Naive thymus-derived CD8-positive, alpha-beta T cell (primary cell): ENCODE measurements around the gene RAPGEF5. TPM values are rescaled to one million over a fixed set of nuclear protein-coding genes. Genes with fewer than 3 reads are reported as not detected.

Source experiments
- ATAC-seq, 2 donors: fragments of 150-1000 bp; cut with Tn5 transposase in 1 of 2; sonication (Bioruptor Pico), chemical (Tn5 transposase) in 1 of 2; 1 replicate in 1 of 2; 2 replicates in 1 of 2; pipeline ENCODE4 v1.10.0; 2021; ENCODE audit warnings: mild to moderate bottlenecking in 2 of 2, moderate library complexity in 2 of 2
- POLR2A ChIA-PET: fragments of 350-600 bp; sonication (Branson Sonifier 250); formaldehyde crosslinking; loops from one replicate; lab custom pipeline; 2021; ENCODE audit warnings: antibody characterized with exemption; lab: Charles Lee
- DNase-seq, 10 donors: peaks; one replicate each; pipeline versions ENCODE4 v3.0.0 to v3.0.0-alpha.2; 2020 to 2022
- H3K27ac Mint-ChIP-seq, 10 donors: one replicate each; pipeline ENCODE4 v1.8.0; 2020 to 2022; ENCODE audit warnings: mild to moderate bottlenecking in 10 of 10, mixed read lengths in 10 of 10, moderate library complexity in 4 of 10, inconsistent platforms in 1 of 10
- H3K27me3 Mint-ChIP-seq, 5 donors: one replicate each; pipeline ENCODE4 v1.8.0; 2021 to 2022; ENCODE audit warnings: mixed read lengths in 5 of 5
- H3K36me3 Mint-ChIP-seq, 3 donors: one replicate each; pipeline ENCODE4 v1.8.0; 2020 to 2022; ENCODE audit warnings: mixed read lengths in 3 of 3, mild to moderate bottlenecking in 2 of 3, inconsistent platforms in 1 of 3
- H3K4me1 Mint-ChIP-seq, 4 donors: one replicate each; pipeline ENCODE4 v1.8.0; 2021 to 2022; ENCODE audit warnings: mixed read lengths in 4 of 4
- H3K4me3 Mint-ChIP-seq, 10 donors: one replicate each; pipeline ENCODE4 v1.8.0; 2020 to 2022; ENCODE audit warnings: mild to moderate bottlenecking in 10 of 10, mixed read lengths in 10 of 10, moderate library complexity in 6 of 10, inconsistent platforms in 1 of 10
- H3K9me3 Mint-ChIP-seq, 9 donors: one replicate each; pipeline ENCODE4 v1.8.0; 2020 to 2022; ENCODE audit warnings: mixed read lengths in 9 of 9, mild to moderate bottlenecking in 3 of 9, inconsistent platforms in 1 of 9, moderate library complexity in 1 of 9
- polyA plus RNA-seq, 3 donors: library from polyadenylated mRNA; unstranded; fragments of 300-500 nt; fragmentation: Illumina TruSeq; gene quantifications; one replicate each; pipeline ENCODE4 v1.2.3, GENCODE V29; 2021
- total RNA-seq, 8 experiments: library from RNA in 2 of 8; stranded (reverse) in 2 of 8; gene quantifications; one replicate each; pipeline ENCODE4 v1.2.3 and lab custom pipeline; 2021 to 2026

Gene RAPGEF5
- total and polyA plus RNA-seq, 5 experiments from 2014 or later = not detected

- ATAC-seq = no peak
- H3K27ac Mint-ChIP-seq = no peak overlapping the region
- H3K27me3 Mint-ChIP-seq = peaks cover 0 to 13% (median 0%) of the 10 kb centered on the region in 5 donors
- no peaks in the 10 kb centered on the region for H3K9me3 Mint-ChIP-seq
- H3K4me3 Mint-ChIP-seq = no peak overlapping the region
- no peaks in the 10 kb centered on the region for H3K36me3 Mint-ChIP-seq
- H3K4me1 Mint-ChIP-seq = peaks cover 0 to 14% (median under 1%) of the 10 kb centered on the region in 4 donors
- DNase-seq = no peak
- POLR2A ChIA-PET = no interaction called here
Observed at GRCh38 chr7:22151901-22152300, 205.1 kb downstream of the RAPGEF5 start.

DNA sequence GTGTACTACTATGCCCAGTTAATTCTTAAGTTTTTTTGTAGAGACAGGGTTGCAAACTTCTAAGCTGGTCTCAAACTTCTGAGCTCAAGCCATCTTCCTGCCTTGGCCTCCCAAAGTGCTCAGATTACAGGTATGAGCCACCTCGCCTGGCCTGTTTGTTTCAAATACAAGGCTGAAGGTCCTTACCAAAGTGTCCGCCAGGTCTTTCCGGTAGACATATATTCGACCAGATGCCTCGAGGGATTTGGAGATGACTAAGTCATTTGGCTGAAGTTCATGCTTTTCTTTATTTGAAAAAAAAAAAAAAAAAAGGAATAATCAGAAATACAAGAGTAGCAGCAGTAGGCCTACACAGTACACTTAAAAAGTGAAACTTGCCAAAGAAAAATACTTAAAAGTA, 206.7 kb downstream of the RAPGEF5 start:
- Mint-ChIP-seq H3K9me3 (no peaks in the 10 kb centered on the region), H3K4me3 (no peak overlapping the region), H3K27ac (no peak overlapping the region), H3K27me3 (peaks cover 0 to 6% (median 0%) of the 10 kb centered on the region in 5 donors), H3K36me3 (no peaks in the 10 kb centered on the region), H3K4me1 (peaks cover 0 to 18% (median under 1%) of the 10 kb centered on the region in 4 donors)
- ATAC-seq = no peak
- POLR2A ChIA-PET = no interaction called here
- DNase-seq = no peak

DNA sequence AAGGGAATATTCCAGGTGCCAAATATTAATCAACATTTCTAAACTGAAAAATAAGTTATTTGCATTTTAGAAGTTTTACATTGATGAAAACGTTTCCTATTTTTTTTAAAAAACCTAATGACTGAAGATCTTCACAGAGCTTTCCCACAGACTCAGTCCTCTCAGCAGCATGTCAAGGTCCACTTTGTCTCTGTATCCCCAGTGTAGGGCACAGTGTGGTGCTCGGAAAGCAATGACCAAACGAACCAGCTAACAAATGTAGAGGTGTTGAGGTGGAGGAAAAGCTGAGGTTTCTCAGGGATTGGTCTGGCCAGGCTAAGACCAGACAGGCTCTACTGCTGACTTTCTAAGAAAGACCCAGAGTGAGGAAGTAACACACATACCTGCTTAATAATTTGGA, 209.1 kb downstream of the RAPGEF5 start:
- no peak for DNase-seq
- Mint-ChIP-seq H3K27ac (no peak overlapping the region), H3K4me3 (peak overlapping the region in 1 of 10 donors; percentile 12), H3K36me3 (no peaks in the 10 kb centered on the region), H3K27me3 (peaks cover 0 to 12% (median 0%) of the 10 kb centered on the region in 5 donors), H3K4me1 (peaks cover 0 to 16% (median 0%) of the 10 kb centered on the region in 4 donors), H3K9me3 (no peaks in the 10 kb centered on the region)
- ATAC-seq = no peak
- POLR2A ChIA-PET = interaction anchor here (0.5 kb wide), 1 partner anchor 241 kb away, joined by 3 read pairs; no protein-coding TSS in a partner anchor

DNA sequence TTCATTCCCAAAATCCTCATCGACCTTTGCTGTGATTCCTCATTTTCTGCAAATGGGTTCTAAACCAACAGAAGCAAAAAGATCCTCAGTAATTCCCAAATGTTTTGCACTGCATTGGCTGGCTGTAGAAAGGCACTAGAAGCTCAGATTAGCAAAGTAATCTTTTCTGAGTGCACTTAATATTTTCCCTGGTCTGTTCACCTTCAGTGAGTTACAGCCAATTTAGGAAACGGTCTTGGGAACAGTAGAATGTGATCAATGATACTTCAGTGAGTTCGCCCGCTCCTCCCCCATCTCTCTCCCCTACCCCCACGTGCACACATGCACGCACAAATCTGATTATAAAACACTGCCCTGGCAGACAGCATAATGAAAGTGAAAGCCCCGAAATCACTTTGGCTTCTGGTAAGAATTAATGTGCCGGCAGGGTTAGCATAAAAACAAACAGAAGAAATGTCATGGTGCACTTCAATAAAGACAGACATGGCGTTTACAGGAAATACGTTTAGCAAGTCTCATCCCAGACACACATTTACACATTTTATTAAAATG, 209.9 kb downstream of the RAPGEF5 start:
- no peak for ATAC-seq
- peak overlapping the region in 4 of 10 donors; percentile 64 to 74 (median 70) for H3K4me3 Mint-ChIP-seq
- peak overlapping the region in 4 of 10 donors; percentile 26 to 62 (median 51) for H3K27ac Mint-ChIP-seq

DNA sequence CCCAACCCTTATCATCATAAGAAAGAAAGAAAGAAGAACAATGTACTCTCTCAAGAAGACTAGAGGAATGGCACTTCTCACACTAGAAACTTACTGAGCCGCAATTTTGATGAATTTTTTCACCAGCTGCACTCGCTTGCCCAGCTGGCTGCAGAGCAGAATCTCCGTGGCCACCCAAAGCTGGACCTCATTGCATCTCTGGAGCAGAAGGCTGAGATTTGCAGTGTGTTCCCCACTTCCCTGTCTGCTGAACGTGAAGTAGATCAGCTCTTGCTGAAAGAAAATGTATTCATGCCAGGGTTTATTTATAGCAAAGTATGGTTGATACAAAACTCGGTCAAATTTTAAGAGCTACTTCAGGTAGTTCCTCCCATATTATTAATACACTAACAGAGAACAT, 212.0 kb downstream of the RAPGEF5 start:
- ATAC-seq (no peak), DNase-seq (no peak)
- POLR2A ChIA-PET = no interaction called here
- H3K9me3 Mint-ChIP-seq = no peaks in the 10 kb centered on the region
- peaks cover 0 to 15% (median 0%) of the 10 kb centered on the region in 5 donors for H3K27me3 Mint-ChIP-seq
- H3K27ac Mint-ChIP-seq = no peak overlapping the region
- no peaks in the 10 kb centered on the region for H3K36me3 Mint-ChIP-seq
- peaks cover 0 to 16% (median 0%) of the 10 kb centered on the region in 4 donors for H3K4me1 Mint-ChIP-seq
- H3K4me3 Mint-ChIP-seq = no peak overlapping the region

More for the DNA sequence above, 209.9 kb downstream of the RAPGEF5 start:
- H3K9me3 Mint-ChIP-seq = no peaks in the 10 kb centered on the region
- peaks cover 0 to 16% (median 0%) of the 10 kb centered on the region in 4 donors for H3K4me1 Mint-ChIP-seq
- POLR2A ChIA-PET = no interaction called here
- no peaks in the 10 kb centered on the region for H3K36me3 Mint-ChIP-seq
- H3K27me3 Mint-ChIP-seq = peaks cover 0 to 12% (median 0%) of the 10 kb centered on the region in 5 donors
- DNase-seq = peak in 2 of 10 donors; percentile 5 to 16

DNA sequence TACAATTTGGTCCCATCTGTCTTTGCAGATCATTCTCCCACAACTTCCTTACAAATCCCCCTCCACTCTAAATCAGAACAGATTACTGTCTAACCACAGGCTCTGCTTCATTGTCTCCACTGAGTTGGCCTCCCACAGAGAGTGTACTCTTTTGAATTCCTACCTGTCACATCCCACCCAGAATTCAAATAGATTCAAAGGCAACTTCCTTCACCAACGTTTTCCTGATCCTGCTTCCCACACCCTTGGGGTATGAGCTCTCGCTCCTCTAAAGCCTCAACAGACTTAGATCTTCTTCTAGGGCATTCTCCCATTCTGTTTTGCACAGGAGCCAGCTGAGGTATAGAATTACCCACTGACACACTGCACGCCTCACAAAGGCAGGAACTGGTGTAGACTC, 213.5 kb downstream of the RAPGEF5 start:
- H3K4me1 Mint-ChIP-seq = peaks cover 0 to 16% (median 0%) of the 10 kb centered on the region in 4 donors
- no peak for ATAC-seq
- peaks cover 0 to 18% (median 0%) of the 10 kb centered on the region in 5 donors for H3K27me3 Mint-ChIP-seq
- no peak overlapping the region for H3K4me3 Mint-ChIP-seq
- no peaks in the 10 kb centered on the region for H3K9me3 Mint-ChIP-seq
- POLR2A ChIA-PET = no interaction called here
- no peak for DNase-seq
- no peak overlapping the region for H3K27ac Mint-ChIP-seq
- no peaks in the 10 kb centered on the region for H3K36me3 Mint-ChIP-seq

DNA sequence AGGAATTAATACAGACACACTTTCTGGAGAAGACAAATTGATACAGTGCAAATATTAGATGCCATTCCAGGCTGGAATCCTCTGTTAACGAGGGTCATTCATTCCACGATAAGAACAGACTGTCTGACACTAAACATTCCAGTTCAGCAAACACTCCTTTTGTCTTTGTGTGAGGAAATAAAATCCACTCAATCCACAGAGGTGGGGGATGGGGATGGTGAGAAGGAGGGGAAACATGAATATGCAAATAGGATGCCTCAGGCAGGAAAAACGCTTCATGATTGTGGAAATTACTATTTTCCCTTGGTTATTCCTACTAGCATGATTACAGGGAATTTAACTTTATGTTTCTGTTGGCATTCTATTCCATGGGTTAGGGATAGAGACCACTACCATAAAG, 214.4 kb downstream of the RAPGEF5 start:
- DNase-seq = no peak
- POLR2A ChIA-PET = no interaction called here
- peaks cover 0 to 9% (median 0%) of the 10 kb centered on the region in 4 donors for H3K4me1 Mint-ChIP-seq
- H3K9me3 Mint-ChIP-seq = no peaks in the 10 kb centered on the region
- H3K36me3 Mint-ChIP-seq = no peaks in the 10 kb centered on the region
- H3K27ac Mint-ChIP-seq = no peak overlapping the region
- no peak for ATAC-seq
- H3K4me3 Mint-ChIP-seq = no peak overlapping the region
- H3K27me3 Mint-ChIP-seq = peaks cover 0 to 18% (median 0%) of the 10 kb centered on the region in 5 donors

- no peak overlapping the region for H3K4me3 Mint-ChIP-seq
- ATAC-seq (no peak), DNase-seq (no peak)
- POLR2A ChIA-PET = no interaction called here
- no peak overlapping the region for H3K27ac Mint-ChIP-seq
- no peaks in the 10 kb centered on the region for H3K4me1 Mint-ChIP-seq
- no peaks in the 10 kb centered on the region for H3K36me3 Mint-ChIP-seq
- peaks cover 0 to 12% (median 0%) of the 10 kb centered on the region in 5 donors for H3K27me3 Mint-ChIP-seq
- H3K9me3 Mint-ChIP-seq = no peaks in the 10 kb centered on the region
Observed at GRCh38 chr7:22141355-22141754, 215.6 kb downstream of the RAPGEF5 start.

GRCh38 chr7:22140578-22140977, 216.4 kb downstream of the RAPGEF5 start:
- no peak overlapping the region for H3K27ac Mint-ChIP-seq
- ATAC-seq = no peak
- no peak for DNase-seq
- H3K9me3 Mint-ChIP-seq = no peaks in the 10 kb centered on the region
- H3K4me1 Mint-ChIP-seq = no peaks in the 10 kb centered on the region
- no peak overlapping the region for H3K4me3 Mint-ChIP-seq
- peaks cover 0 to 12% (median 0%) of the 10 kb centered on the region in 5 donors for H3K27me3 Mint-ChIP-seq
- no peaks in the 10 kb centered on the region for H3K36me3 Mint-ChIP-seq
- POLR2A ChIA-PET = no interaction called here

GRCh38 chr7:22138886-22139285, 218.1 kb downstream of the RAPGEF5 start:
- H3K36me3 Mint-ChIP-seq = no peaks in the 10 kb centered on the region
- no peaks in the 10 kb centered on the region for H3K9me3 Mint-ChIP-seq
- ATAC-seq (no peak), DNase-seq (no peak)
- peaks cover 0 to 12% (median 0%) of the 10 kb centered on the region in 5 donors for H3K27me3 Mint-ChIP-seq
- H3K27ac Mint-ChIP-seq = no peak overlapping the region
- no peaks in the 10 kb centered on the region for H3K4me1 Mint-ChIP-seq
- no peak overlapping the region for H3K4me3 Mint-ChIP-seq
- POLR2A ChIA-PET = no interaction called here

GRCh38 chr7:22138106-22138505, 218.8 kb downstream of the RAPGEF5 start:
- POLR2A ChIA-PET = no interaction called here
- Mint-ChIP-seq H3K27me3 (peaks cover 0 to 6% (median 0%) of the 10 kb centered on the region in 5 donors), H3K4me3 (no peak overlapping the region), H3K36me3 (no peaks in the 10 kb centered on the region), H3K9me3 (no peaks in the 10 kb centered on the region), H3K4me1 (no peaks in the 10 kb centered on the region), H3K27ac (no peak overlapping the region)
- ATAC-seq = no peak
- no peak for DNase-seq

GRCh38 chr7:22137466-22137865, 219.5 kb downstream of the RAPGEF5 start:
- Mint-ChIP-seq H3K4me1 (no peaks in the 10 kb centered on the region), H3K36me3 (no peaks in the 10 kb centered on the region), H3K27me3 (peaks cover 0 to 6% (median 0%) of the 10 kb centered on the region in 5 donors), H3K4me3 (no peak overlapping the region), H3K9me3 (no peaks in the 10 kb centered on the region), H3K27ac (no peak overlapping the region)
- no peak for ATAC-seq
- no peak for DNase-seq
- POLR2A ChIA-PET = no interaction called here

DNA sequence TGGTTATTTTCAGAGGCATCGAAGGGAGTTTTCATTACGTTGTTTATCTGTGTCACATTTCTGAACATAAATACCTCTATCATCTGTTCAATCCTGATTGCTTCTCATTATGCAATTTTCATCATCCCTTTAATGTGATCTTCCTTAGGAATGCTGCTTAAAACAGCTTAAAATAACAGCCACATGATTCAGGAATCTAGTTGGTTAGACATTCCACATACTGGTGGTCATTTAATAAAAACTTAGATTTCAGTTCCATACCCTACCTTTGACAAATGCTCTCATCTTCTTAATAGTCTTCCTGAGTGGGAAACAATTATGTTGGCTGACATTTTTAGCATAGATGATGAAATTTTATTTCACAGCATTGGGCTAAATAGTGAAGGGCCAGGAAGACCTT, 219.9 kb downstream of the RAPGEF5 start:
- ATAC-seq (no peak), DNase-seq (no peak)
- POLR2A ChIA-PET = no interaction called here
- Mint-ChIP-seq H3K4me3 (no peak overlapping the region), H3K36me3 (no peaks in the 10 kb centered on the region), H3K9me3 (no peaks in the 10 kb centered on the region), H3K27ac (no peak overlapping the region), H3K4me1 (no peaks in the 10 kb centered on the region), H3K27me3 (peaks cover 0 to 6% (median 0%) of the 10 kb centered on the region in 5 donors)
